ENCODE measurements around the gene NDUFC1.
"Not testable (repeated sequence)": the region's sequence is repeated elsewhere in the genome, so short reads cannot be mapped to it uniquely, and the experiment has no call there.

NDUFC1 gene
- 21.5 to 25.2 (median 22.8) reads per million in 3 donors for total RNA-seq

GRCh38 chr4:139301821-139302611 is at the start of gene NDUFC1:
Gene NDUFC1 (minus strand): TSS chr4:139302477. CDS start chr4:139295798, 6,679 bp downstream.
- Histone ChIP-seq H3K27me3 (replicated peaks; ENCODE audit: control insufficient read depth, insufficient read depth, low read length, poor library complexity, severe bottlenecking) (no peaks in the 10 kb centered on the region), H3K9me3 (ENCODE audit: control insufficient read depth, low read length) (no peaks in the 10 kb centered on the region), H3K36me3 (ENCODE audit: control insufficient read depth, insufficient read depth, low read length) (no peaks in the 10 kb centered on the region), H3K4me1 (ENCODE audit: control insufficient read depth, insufficient read depth, low read length, poor library complexity, severe bottlenecking) (peaks cover 6% of the 10 kb centered on the region), H3K27ac (ENCODE audit: insufficient read depth, low read length, poor library complexity, severe bottlenecking) (peak within 1 kb of the TSS; percentile 96), H3K4me3 (ENCODE audit: insufficient read depth, low read depth, low read length, poor library complexity, severe bottlenecking) (peak within 1 kb of the TSS; percentile 91)
- DNase-seq, result peak; percentile 49 to 65 (median 64)

GRCh38 chr4:139337612-139338011 is 35.3 kb upstream of the NDUFC1 start:
- no peak overlapping the region for H3K27ac ChIP-seq (ENCODE audit: insufficient read depth, low read length, poor library complexity, severe bottlenecking)
- peaks cover 16% of the 10 kb centered on the region for H3K36me3 ChIP-seq (ENCODE audit: control insufficient read depth, insufficient read depth, low read length)

GRCh38 chr4:139333046-139333445 is 30.8 kb upstream of the NDUFC1 start:
- Histone ChIP-seq H3K36me3 (ENCODE audit: control insufficient read depth, insufficient read depth, low read length) (no peaks in the 10 kb centered on the region), H3K4me3 (ENCODE audit: insufficient read depth, low read depth, low read length, poor library complexity, severe bottlenecking) (no peak overlapping the region), H3K9me3 (ENCODE audit: control insufficient read depth, low read length) (no peaks in the 10 kb centered on the region), H3K27me3 (replicated peaks; ENCODE audit: control insufficient read depth, insufficient read depth, low read length, poor library complexity, severe bottlenecking) (no peaks in the 10 kb centered on the region), H3K4me1 (ENCODE audit: control insufficient read depth, insufficient read depth, low read length, poor library complexity, severe bottlenecking) (no peaks in the 10 kb centered on the region), H3K27ac (ENCODE audit: insufficient read depth, low read length, poor library complexity, severe bottlenecking) (no peak overlapping the region)
- no peak for DNase-seq

More at GRCh38 chr4:139337612-139338011, 35.3 kb upstream of the NDUFC1 start:
- no peaks in the 10 kb centered on the region for H3K4me1 ChIP-seq (ENCODE audit: control insufficient read depth, insufficient read depth, low read length, poor library complexity, severe bottlenecking)
- H3K27me3 ChIP-seq (replicated peaks; ENCODE audit: control insufficient read depth, insufficient read depth, low read length, poor library complexity, severe bottlenecking), result no peaks in the 10 kb centered on the region
- no peak for DNase-seq
- H3K4me3 ChIP-seq (ENCODE audit: insufficient read depth, low read depth, low read length, poor library complexity, severe bottlenecking), result no peak overlapping the region
- no peaks in the 10 kb centered on the region for H3K9me3 ChIP-seq (ENCODE audit: control insufficient read depth, low read length)

- no peaks in the 10 kb centered on the region for H3K4me1 ChIP-seq (ENCODE audit: control insufficient read depth, insufficient read depth, low read length, poor library complexity, severe bottlenecking)
- H3K36me3 ChIP-seq (ENCODE audit: control insufficient read depth, insufficient read depth, low read length), result no peaks in the 10 kb centered on the region
- no peak overlapping the region for H3K27ac ChIP-seq (ENCODE audit: insufficient read depth, low read length, poor library complexity, severe bottlenecking)
- H3K4me3 ChIP-seq (ENCODE audit: insufficient read depth, low read depth, low read length, poor library complexity, severe bottlenecking), result no peak overlapping the region
- no peak for DNase-seq
- H3K9me3 ChIP-seq (ENCODE audit: control insufficient read depth, low read length), result no peaks in the 10 kb centered on the region
- no peaks in the 10 kb centered on the region for H3K27me3 ChIP-seq (replicated peaks; ENCODE audit: control insufficient read depth, insufficient read depth, low read length, poor library complexity, severe bottlenecking)
These were observed 28.9 kb upstream of the NDUFC1 start for GRCh38 chr4:139331185-139331584.

GRCh38 chr4:139330283-139330682 is 28.0 kb upstream of the NDUFC1 start:
- Histone ChIP-seq H3K4me3 (ENCODE audit: insufficient read depth, low read depth, low read length, poor library complexity, severe bottlenecking) (no peak overlapping the region), H3K4me1 (ENCODE audit: control insufficient read depth, insufficient read depth, low read length, poor library complexity, severe bottlenecking) (no peaks in the 10 kb centered on the region), H3K36me3 (ENCODE audit: control insufficient read depth, insufficient read depth, low read length) (no peaks in the 10 kb centered on the region), H3K27me3 (replicated peaks; ENCODE audit: control insufficient read depth, insufficient read depth, low read length, poor library complexity, severe bottlenecking) (no peaks in the 10 kb centered on the region), H3K27ac (ENCODE audit: insufficient read depth, low read length, poor library complexity, severe bottlenecking) (no peak overlapping the region), H3K9me3 (ENCODE audit: control insufficient read depth, low read length) (no peaks in the 10 kb centered on the region)
- no peak for DNase-seq

- H3K4me1 ChIP-seq (ENCODE audit: control insufficient read depth, insufficient read depth, low read length, poor library complexity, severe bottlenecking), result no peaks in the 10 kb centered on the region
- no peak for DNase-seq
- H3K4me3 ChIP-seq (ENCODE audit: insufficient read depth, low read depth, low read length, poor library complexity, severe bottlenecking), result no peak overlapping the region
- H3K27me3 ChIP-seq (replicated peaks; ENCODE audit: control insufficient read depth, insufficient read depth, low read length, poor library complexity, severe bottlenecking), result no peaks in the 10 kb centered on the region
- H3K9me3 ChIP-seq (ENCODE audit: control insufficient read depth, low read length), result no peaks in the 10 kb centered on the region
- no peaks in the 10 kb centered on the region for H3K36me3 ChIP-seq (ENCODE audit: control insufficient read depth, insufficient read depth, low read length)
- H3K27ac ChIP-seq (ENCODE audit: insufficient read depth, low read length, poor library complexity, severe bottlenecking), result no peak overlapping the region
These were observed 27.5 kb upstream of the NDUFC1 start for GRCh38 chr4:139329665-139330200.

- Histone ChIP-seq H3K4me1 (ENCODE audit: control insufficient read depth, insufficient read depth, low read length, poor library complexity, severe bottlenecking) (peaks cover 5% of the 10 kb centered on the region), H3K4me3 (ENCODE audit: insufficient read depth, low read depth, low read length, poor library complexity, severe bottlenecking) (no peak overlapping the region)
- no peak for DNase-seq
These were observed 22.3 kb upstream of the NDUFC1 start for GRCh38 chr4:139324620-139325019.

GRCh38 chr4:139322541-139322940 is 20.3 kb upstream of the NDUFC1 start:
- not testable (repeated sequence) for H3K27ac ChIP-seq (ENCODE audit: insufficient read depth, low read length, poor library complexity, severe bottlenecking); H3K4me1 ChIP-seq (ENCODE audit: control insufficient read depth, insufficient read depth, low read length, poor library complexity, severe bottlenecking); H3K4me3 ChIP-seq (ENCODE audit: insufficient read depth, low read depth, low read length, poor library complexity, severe bottlenecking); H3K36me3 ChIP-seq (ENCODE audit: control insufficient read depth, insufficient read depth, low read length); H3K27me3 ChIP-seq (replicated peaks; ENCODE audit: control insufficient read depth, insufficient read depth, low read length, poor library complexity, severe bottlenecking); H3K9me3 ChIP-seq (ENCODE audit: control insufficient read depth, low read length); DNase-seq

More at GRCh38 chr4:139324620-139325019, 22.3 kb upstream of the NDUFC1 start:
- Histone ChIP-seq H3K36me3 (ENCODE audit: control insufficient read depth, insufficient read depth, low read length) (no peaks in the 10 kb centered on the region), H3K27me3 (replicated peaks; ENCODE audit: control insufficient read depth, insufficient read depth, low read length, poor library complexity, severe bottlenecking) (no peaks in the 10 kb centered on the region), H3K27ac (ENCODE audit: insufficient read depth, low read length, poor library complexity, severe bottlenecking) (no peak overlapping the region), H3K9me3 (ENCODE audit: control insufficient read depth, low read length) (no peaks in the 10 kb centered on the region)

GRCh38 chr4:139322070-139322469 is 19.8 kb upstream of the NDUFC1 start:
- not testable (repeated sequence) for H3K27me3 ChIP-seq (replicated peaks; ENCODE audit: control insufficient read depth, insufficient read depth, low read length, poor library complexity, severe bottlenecking); DNase-seq; H3K4me1 ChIP-seq (ENCODE audit: control insufficient read depth, insufficient read depth, low read length, poor library complexity, severe bottlenecking); H3K36me3 ChIP-seq (ENCODE audit: control insufficient read depth, insufficient read depth, low read length); H3K9me3 ChIP-seq (ENCODE audit: control insufficient read depth, low read length); H3K4me3 ChIP-seq (ENCODE audit: insufficient read depth, low read depth, low read length, poor library complexity, severe bottlenecking); H3K27ac ChIP-seq (ENCODE audit: insufficient read depth, low read length, poor library complexity, severe bottlenecking)

- no peak for DNase-seq
- Histone ChIP-seq H3K27ac (ENCODE audit: insufficient read depth, low read length, poor library complexity, severe bottlenecking) (no peak overlapping the region), H3K36me3 (ENCODE audit: control insufficient read depth, insufficient read depth, low read length) (no peaks in the 10 kb centered on the region), H3K27me3 (replicated peaks; ENCODE audit: control insufficient read depth, insufficient read depth, low read length, poor library complexity, severe bottlenecking) (no peaks in the 10 kb centered on the region), H3K4me1 (ENCODE audit: control insufficient read depth, insufficient read depth, low read length, poor library complexity, severe bottlenecking) (peaks cover 7% of the 10 kb centered on the region), H3K9me3 (ENCODE audit: control insufficient read depth, low read length) (no peaks in the 10 kb centered on the region), H3K4me3 (ENCODE audit: insufficient read depth, low read depth, low read length, poor library complexity, severe bottlenecking) (no peak overlapping the region)
These were observed 17.3 kb upstream of the NDUFC1 start for GRCh38 chr4:139319571-139319970.

Measured in effector memory CD4-positive, alpha-beta T cell (primary cell).